Suprapubic skin (tissue), 4 donors: Measurements from ENCODE around the gene SEPTIN3. TPM values are rescaled to one million over a fixed set of nuclear protein-coding genes. Genes with fewer than 3 reads are reported as not detected.
A peak's percentile ranks its signal among the peaks of the same experiment; 100 is the strongest.

Experiments
- DNase-seq, 2 donors: peaks; one replicate each; pipeline ENCODE4 v3.0.0-alpha.2; 2019; ENCODE audit warnings: low spot score in 2 of 2
- H3K27ac ChIP-seq: fragments of 200-600 bp; sonication (generic); one replicate; pipeline ENCODE4 v1.5.1; 2019
- H3K27me3 ChIP-seq: fragments of 200-600 bp; sonication (generic); one replicate; pipeline ENCODE4 v1.5.1; 2019
- H3K36me3 ChIP-seq: fragments of 200-600 bp; sonication (generic); one replicate; pipeline ENCODE4 v1.5.1; 2019
- H3K4me1 ChIP-seq: fragments of 200-600 bp; sonication (generic); one replicate; pipeline ENCODE4 v1.5.1; 2019
- H3K4me3 ChIP-seq: fragments of 200-600 bp; sonication (generic); one replicate; pipeline ENCODE4 v1.5.1; 2019; ENCODE audit warnings: mild to moderate bottlenecking
- H3K9me3 ChIP-seq: fragments of 200-600 bp; sonication (generic); one replicate; pipeline ENCODE4 v1.5.1; 2019
- EP300 ChIP-seq: sonication (generic); formaldehyde crosslinking; IDR thresholded peaks from one replicate; pipeline ENCODE4 v1.6.1; 2017; ENCODE audit warnings: antibody characterized with exemption
- POLR2A ChIP-seq, 2 donors: fragments of 450-650 bp; IDR thresholded peaks; one replicate each; pipeline ENCODE4 v1.6.1; 2017; ENCODE audit warnings: antibody characterized with exemption in 2 of 2, mild to moderate bottlenecking in 2 of 2, moderate library complexity in 2 of 2
- POLR2AphosphoS5 ChIP-seq, 3 donors: sonication (generic); formaldehyde crosslinking; IDR thresholded peaks; one replicate each; pipeline ENCODE4 v1.6.1; 2017; ENCODE audit warnings: antibody characterized with exemption in 3 of 3
- WGBS: methylation state at CpG from one replicate; pipeline ENCODE4 v1.1.5; 2018; 5-methylcytosine and 5-hydroxymethylcytosine counted together
- total RNA-seq, 4 donors: library from RNA; depleted of rRNA; stranded (reverse); fragments of >200 nt; gene quantifications; one replicate each; pipeline ENCODE4 v1.1.0, GENCODE V29; 2016
- TF ChIP-seq, protein P1 (sequence below), 2 donors: fragments of 200-600 bp in 1 of 2; fragments of 450-650 bp in 1 of 2; sonication (generic) in 1 of 2; IDR thresholded peaks; one replicate each; pipeline ENCODE4 v1.5.1; 2016 to 2019; ENCODE audit warnings: antibody characterized with exemption in 2 of 2, mild to moderate bottlenecking in 1 of 2, moderate library complexity in 1 of 2

SEPTIN3 gene
- total RNA-seq, 4 donors from 2014 or later, result 1.1 to 2.7 (median 1.7) TPM

GRCh38 chr22:42001706-42002105 is 32.5 kb downstream of the SEPTIN3 start:
- H3K27ac ChIP-seq, result no peak overlapping the region
- 98% methylated on average over 12 of the region's 12 CpGs for WGBS
- no peak overlapping the region for H3K4me3 ChIP-seq
- no peaks in the 10 kb centered on the region for H3K36me3 ChIP-seq
- H3K4me1 ChIP-seq, result peaks cover 13% of the 10 kb centered on the region
- TF ChIP-seq POLR2A (IDR thresholded peaks at IDR 0.05), result no peak
- TF ChIP-seq, protein P1, sequence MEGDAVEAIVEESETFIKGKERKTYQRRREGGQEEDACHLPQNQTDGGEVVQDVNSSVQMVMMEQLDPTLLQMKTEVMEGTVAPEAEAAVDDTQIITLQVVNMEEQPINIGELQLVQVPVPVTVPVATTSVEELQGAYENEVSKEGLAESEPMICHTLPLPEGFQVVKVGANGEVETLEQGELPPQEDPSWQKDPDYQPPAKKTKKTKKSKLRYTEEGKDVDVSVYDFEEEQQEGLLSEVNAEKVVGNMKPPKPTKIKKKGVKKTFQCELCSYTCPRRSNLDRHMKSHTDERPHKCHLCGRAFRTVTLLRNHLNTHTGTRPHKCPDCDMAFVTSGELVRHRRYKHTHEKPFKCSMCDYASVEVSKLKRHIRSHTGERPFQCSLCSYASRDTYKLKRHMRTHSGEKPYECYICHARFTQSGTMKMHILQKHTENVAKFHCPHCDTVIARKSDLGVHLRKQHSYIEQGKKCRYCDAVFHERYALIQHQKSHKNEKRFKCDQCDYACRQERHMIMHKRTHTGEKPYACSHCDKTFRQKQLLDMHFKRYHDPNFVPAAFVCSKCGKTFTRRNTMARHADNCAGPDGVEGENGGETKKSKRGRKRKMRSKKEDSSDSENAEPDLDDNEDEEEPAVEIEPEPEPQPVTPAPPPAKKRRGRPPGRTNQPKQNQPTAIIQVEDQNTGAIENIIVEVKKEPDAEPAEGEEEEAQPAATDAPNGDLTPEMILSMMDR (IDR thresholded peaks at IDR 0.05), result no peak
- TF ChIP-seq EP300, result no peak
- TF ChIP-seq POLR2AphosphoS5 (IDR thresholded peaks at IDR 0.05), result no peak
- H3K27me3 ChIP-seq, result no peaks in the 10 kb centered on the region
- DNase-seq, result peak in 1 of 2 donors; percentile 24
- H3K9me3 ChIP-seq, result no peaks in the 10 kb centered on the region

DNA sequence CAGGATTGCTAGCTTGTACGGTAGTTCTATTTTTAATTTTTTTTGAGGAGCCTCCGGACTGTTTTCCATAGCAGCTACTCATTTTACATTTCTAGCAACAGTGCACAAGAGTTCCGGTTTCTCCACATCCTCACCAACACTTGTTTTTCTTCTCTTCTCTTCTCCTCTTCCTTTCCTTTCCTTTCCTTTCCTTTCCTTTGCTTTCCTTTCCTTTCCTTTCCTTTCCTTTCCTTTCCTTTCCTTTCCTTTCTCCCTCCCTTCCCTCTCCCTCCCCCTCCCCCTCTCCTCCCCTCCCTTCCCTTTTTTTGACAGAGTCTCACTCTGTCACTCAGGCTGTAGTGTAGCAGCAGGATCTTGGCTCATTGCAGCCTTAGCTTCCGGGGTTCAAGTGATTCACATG is 38.7 kb downstream of the SEPTIN3 start:
- H3K4me1 ChIP-seq, result no peaks in the 10 kb centered on the region
- DNase-seq, result no peak
- TF ChIP-seq, protein P1 (IDR thresholded peaks at IDR 0.05), result no peak
- TF ChIP-seq EP300 (no peak), POLR2AphosphoS5 (IDR thresholded peaks at IDR 0.05) (no peak), POLR2A (IDR thresholded peaks at IDR 0.05) (no peak)
- no peaks in the 10 kb centered on the region for H3K9me3 ChIP-seq
- no peaks in the 10 kb centered on the region for H3K27me3 ChIP-seq
- no peak overlapping the region for H3K4me3 ChIP-seq
- no peak overlapping the region for H3K27ac ChIP-seq
- H3K36me3 ChIP-seq, result no peaks in the 10 kb centered on the region
- WGBS, result 70% methylated on average over 4 of the region's 4 CpGs

DNA sequence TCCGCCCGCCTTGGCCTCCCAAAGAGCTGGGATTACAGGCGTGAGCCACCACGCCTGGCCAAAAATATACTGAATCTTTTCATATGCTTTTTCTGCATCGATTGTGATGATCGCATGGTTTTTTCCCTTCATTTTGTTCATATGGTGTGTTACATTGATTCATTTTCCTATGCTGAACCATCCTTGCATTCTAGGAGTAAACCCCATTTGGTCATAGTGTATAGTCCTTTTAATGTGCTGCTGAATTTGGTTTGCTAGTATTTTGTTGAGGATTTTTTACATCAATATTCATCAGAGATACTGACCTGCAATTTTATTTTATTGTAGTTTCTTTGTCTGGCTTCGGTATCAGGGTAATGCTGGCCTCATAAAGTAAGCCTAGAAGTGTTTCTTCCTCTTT is 41.5 kb downstream of the SEPTIN3 start:
- Histone ChIP-seq H3K4me1 (no peaks in the 10 kb centered on the region), H3K4me3 (no peak overlapping the region), H3K9me3 (no peaks in the 10 kb centered on the region), H3K36me3 (no peaks in the 10 kb centered on the region), H3K27me3 (no peaks in the 10 kb centered on the region), H3K27ac (no peak overlapping the region)
- TF ChIP-seq, protein P1 (IDR thresholded peaks at IDR 0.05), result no peak
- TF ChIP-seq POLR2AphosphoS5 (IDR thresholded peaks at IDR 0.05) (no peak), POLR2A (IDR thresholded peaks at IDR 0.05) (no peak), EP300 (no peak)
- WGBS, result 94% methylated on average over 7 of the region's 7 CpGs
- DNase-seq, result no peak

- Histone ChIP-seq H3K27ac (no peak overlapping the region), H3K27me3 (no peaks in the 10 kb centered on the region), H3K4me1 (no peaks in the 10 kb centered on the region), H3K4me3 (no peak overlapping the region), H3K9me3 (no peaks in the 10 kb centered on the region), H3K36me3 (no peaks in the 10 kb centered on the region)
- 69% methylated on average over 4 of the region's 4 CpGs for WGBS
- no peak for TF ChIP-seq POLR2A (IDR thresholded peaks at IDR 0.05)
- no peak for TF ChIP-seq POLR2AphosphoS5 (IDR thresholded peaks at IDR 0.05)
- no peak for TF ChIP-seq EP300
- TF ChIP-seq, protein P1 (IDR thresholded peaks at IDR 0.05), result no peak
- DNase-seq, result no peak
These were observed 44.1 kb downstream of the SEPTIN3 start for GRCh38 chr22:42013385-42013784.

GRCh38 chr22:42016111-42016510 is 46.9 kb downstream of the SEPTIN3 start:
- Histone ChIP-seq H3K9me3 (no peaks in the 10 kb centered on the region), H3K27ac (no peak overlapping the region), H3K4me1 (no peaks in the 10 kb centered on the region), H3K36me3 (no peaks in the 10 kb centered on the region), H3K27me3 (no peaks in the 10 kb centered on the region), H3K4me3 (no peak overlapping the region)
- TF ChIP-seq POLR2A (IDR thresholded peaks at IDR 0.05), result no peak
- TF ChIP-seq EP300, result no peak
- TF ChIP-seq, protein P1 (IDR thresholded peaks at IDR 0.05), result no peak
- no peak for TF ChIP-seq POLR2AphosphoS5 (IDR thresholded peaks at IDR 0.05)
- WGBS, result 68% methylated on average over 10 of the region's 10 CpGs
- DNase-seq, result no peak
